ENCODE data around the gene PLCB3.

- TF ChIP-seq POLR2AphosphoS5 (IDR thresholded peaks at IDR 0.05) (no peak), EP300 (IDR thresholded peaks at IDR 0.05) (no peak), CTCF (IDR thresholded peaks at IDR 0.05) (no peak), POLR2A (IDR thresholded peaks at IDR 0.05) (no peak)
These were observed 39.3 kb downstream of the PLCB3 start for GRCh38 chr11:64290352-64291261.

Measured in sigmoid colon (tissue), 4 donors.